ENCODE measurements around the gene NEU4. TPM values are rescaled to one million over a fixed set of nuclear protein-coding genes. Genes with fewer than 3 reads are reported as not detected.

Gene NEU4
- total RNA-seq, 1 donor from 2014 or later, result not detected

GRCh38 chr2:241864168-241864849, 55.3 kb downstream of the NEU4 start:
- Histone ChIP-seq H3K27ac (replicated peaks) (no peak overlapping the region), H3K36me3 (no peaks in the 10 kb centered on the region), H3K4me1 (peaks cover 21% of the 10 kb centered on the region), H3K9me3 (replicated peaks) (no peaks in the 10 kb centered on the region), H3K4me3 (no peak overlapping the region), H3K27me3 (ENCODE audit: low read depth) (peaks cover 78% of the 10 kb centered on the region)
- intact Hi-C loops (cut with micrococcal nuclease), result no loop called here
- DNase-seq, result no peak
- no peak for TF ChIP-seq CTCF (IDR thresholded peaks at IDR 0.05; ENCODE audit: borderline replicate concordance)

GRCh38 chr2:241864850-241865213, 55.8 kb downstream of the NEU4 start:
- Histone ChIP-seq H3K27ac (replicated peaks) (no peak overlapping the region), H3K4me1 (peaks cover 16% of the 10 kb centered on the region), H3K4me3 (no peak overlapping the region), H3K9me3 (replicated peaks) (no peaks in the 10 kb centered on the region), H3K36me3 (no peaks in the 10 kb centered on the region), H3K27me3 (ENCODE audit: low read depth) (peaks cover 83% of the 10 kb centered on the region)
- TF ChIP-seq CTCF (IDR thresholded peaks at IDR 0.05; ENCODE audit: borderline replicate concordance), result no peak
- no peak for DNase-seq
- intact Hi-C loops (cut with micrococcal nuclease), result no loop called here

GRCh38 chr2:241865416-241865956, 56.5 kb downstream of the NEU4 start:
- Histone ChIP-seq H3K27ac (replicated peaks) (no peak overlapping the region), H3K27me3 (ENCODE audit: low read depth) (peaks cover 87% of the 10 kb centered on the region), H3K4me1 (peaks cover 10% of the 10 kb centered on the region), H3K4me3 (no peak overlapping the region), H3K36me3 (no peaks in the 10 kb centered on the region), H3K9me3 (replicated peaks) (no peaks in the 10 kb centered on the region)
- no peak for TF ChIP-seq CTCF (IDR thresholded peaks at IDR 0.05; ENCODE audit: borderline replicate concordance)
- DNase-seq, result no peak
- intact Hi-C loops (cut with micrococcal nuclease), result no loop called here

GRCh38 chr2:241865957-241866789, 57.2 kb downstream of the NEU4 start:
- peaks cover 90% of the 10 kb centered on the region for H3K27me3 ChIP-seq (ENCODE audit: low read depth)
- no peak overlapping the region for H3K27ac ChIP-seq (replicated peaks)
- no peak overlapping the region for H3K4me3 ChIP-seq
- peaks cover 5% of the 10 kb centered on the region for H3K4me1 ChIP-seq
- no peaks in the 10 kb centered on the region for H3K9me3 ChIP-seq (replicated peaks)
- intact Hi-C loops (cut with micrococcal nuclease), result no loop called here
- no peak for TF ChIP-seq CTCF (IDR thresholded peaks at IDR 0.05; ENCODE audit: borderline replicate concordance)
- H3K36me3 ChIP-seq, result no peaks in the 10 kb centered on the region
- DNase-seq, result no peak

Other genes starting within 250 kb of the NEU4 start
- gene THAP4, start 172.0 kb upstream of the NEU4 start, total RNA-seq, result 68.8 TPM
- gene ATG4B, start 171.5 kb upstream of the NEU4 start, total RNA-seq, result 39.9 TPM
- 10.6 TPM for gene DTYMK, start 122.4 kb upstream of the NEU4 start, total RNA-seq
- gene ING5, start 107.2 kb upstream of the NEU4 start, total RNA-seq, result 20.0 TPM
- 17.8 TPM for gene D2HGDH, start 74.6 kb upstream of the NEU4 start, total RNA-seq
- gene GAL3ST2, start 32.4 kb upstream of the NEU4 start, total RNA-seq, result not detected
- 3.3 TPM for gene PDCD1, start 49.7 kb downstream of the NEU4 start, total RNA-seq
- gene RTP5, start 60.5 kb downstream of the NEU4 start, total RNA-seq, result not detected

All from left ventricle myocardium inferior (tissue), 1 donor.